A673 (cell line): ENCODE measurements around the gene MUC22. TPM values are rescaled to one million over a fixed set of nuclear protein-coding genes. Genes with fewer than 3 reads are reported as not detected.

Experiments used
- BruUV-seq: library from RNA; stranded (reverse); fragments of 400-500 nt; replicated peaks from 2 replicates; lab custom pipeline; 2021; lab: Mats Ljungman, UMichigan
- CTCF ChIA-PET: fragments of 300-600 bp; sonication (Branson Sonifier 250); formaldehyde crosslinking; loops from one replicate; lab custom pipeline; 2022; ENCODE audit warnings: antibody characterized with exemption; lab: Charles Lee
- POLR2A ChIA-PET: fragments of 300-600 bp; sonication (Branson Sonifier 250); formaldehyde crosslinking; loops from one replicate; lab custom pipeline; 2022; ENCODE audit warnings: antibody characterized with exemption; ENCODE audit not compliant: low non-redundant PET; lab: Charles Lee
- DNase-seq: peaks from one replicate; pipeline ENCODE4 v3.0.0-alpha.2; 2015; ENCODE audit warnings: low spot score
- H3K27ac ChIP-seq: fragments of 200-600 bp; sonication (generic); 2 replicates; pipeline ENCODE4 v1.5.1; 2016; ENCODE audit warnings: mixed run types, low read depth, mild to moderate bottlenecking, mixed read lengths, antibody characterized with exemption, low read length; ENCODE audit not compliant: poor library complexity, severe bottlenecking
- H3K27me3 ChIP-seq: fragments of 200-600 bp; sonication (generic); replicated peaks from 2 replicates; pipeline ENCODE4 v1.6.1; 2017; ENCODE audit warnings: mixed run types, low read depth, mild to moderate bottlenecking, mixed read lengths, antibody characterized with exemption, low read length; ENCODE audit not compliant: insufficient read depth, poor library complexity
- H3K36me3 ChIP-seq: fragments of 200-600 bp; sonication (generic); 2 replicates; pipeline ENCODE4 v1.6.1; 2016; ENCODE audit warnings: mixed run types, mild to moderate bottlenecking, mixed read lengths, antibody characterized with exemption, low read length; ENCODE audit not compliant: insufficient read depth, poor library complexity, severe bottlenecking
- H3K4me1 ChIP-seq: fragments of 200-600 bp; sonication (generic); 2 replicates; pipeline ENCODE4 v1.6.1; 2017; ENCODE audit warnings: mixed run types, mild to moderate bottlenecking, mixed read lengths, antibody characterized with exemption, low read length; ENCODE audit not compliant: insufficient read depth, poor library complexity, severe bottlenecking
- H3K4me3 ChIP-seq: fragments of 200-600 bp; sonication (generic); 2 replicates; pipeline ENCODE4 v1.5.1; 2016; ENCODE audit warnings: low read depth, mixed run types, mild to moderate bottlenecking, mixed read lengths, low read length; ENCODE audit not compliant: poor library complexity, severe bottlenecking
- H3K9me3 ChIP-seq: fragments of 200-600 bp; sonication (generic); 2 replicates; pipeline ENCODE4 v1.6.1; 2016; ENCODE audit warnings: mixed run types, low read depth, mild to moderate bottlenecking, mixed read lengths, antibody characterized with exemption, low read length; ENCODE audit not compliant: poor library complexity, severe bottlenecking
- CTCF ChIP-seq: fragments of 300-800, 200-600 bp; sonication (generic); conservative IDR thresholded peaks from 2 replicates; pipeline ENCODE4 v1.5.1; 2017; ENCODE audit warnings: low read depth, mild to moderate bottlenecking, antibody characterized with exemption, low read length, moderate library complexity, mixed read lengths
- EZH2 ChIP-seq: fragments of 200-600 bp; sonication (generic); IDR thresholded peaks from 2 replicates; pipeline ENCODE4 v1.6.1; 2017; ENCODE audit warnings: borderline replicate concordance, low read depth, mild to moderate bottlenecking, mixed read lengths, antibody characterized with exemption, low read length; ENCODE audit not compliant: poor library complexity, severe bottlenecking
- intact Hi-C: fragments of 100-400 bp; cut with micrococcal nuclease; formaldehyde crosslinking; loops from one replicate; pipeline ENCODE4 v1.10.0; 2022; ENCODE audit not compliant: unreplicated experiment
- total RNA-seq: library from RNA; stranded (reverse); gene quantifications from 2 replicates; pipeline ENCODE4 v1.2.3, GENCODE V29; 2021

The MUC22 gene
- total RNA-seq, 1 experiment from 2014 or later, result not detected

- no peak for TF ChIP-seq EZH2
- no peak for TF ChIP-seq CTCF
- ChIA-PET POLR2A (no interaction called here), CTCF (no interaction called here)
- Histone ChIP-seq H3K36me3 (no peaks in the 10 kb centered on the region), H3K9me3 (no peaks in the 10 kb centered on the region), H3K4me1 (no peaks in the 10 kb centered on the region), H3K27ac (no peak overlapping the region), H3K4me3 (no peak overlapping the region), H3K27me3 (no peaks in the 10 kb centered on the region)
- BruUV-seq, result no TSS peak
- intact Hi-C loops, result no loop called here
- no peak for DNase-seq
Measured at GRCh38 chr6:30988209-30988825, 22.0 kb upstream of the MUC22 start.

GRCh38 chr6:30990422-30991086, 19.7 kb upstream of the MUC22 start:
- BruUV-seq, result no TSS peak
- Histone ChIP-seq H3K4me3 (no peak overlapping the region), H3K4me1 (no peaks in the 10 kb centered on the region), H3K27me3 (no peaks in the 10 kb centered on the region), H3K27ac (no peak overlapping the region), H3K9me3 (no peaks in the 10 kb centered on the region), H3K36me3 (no peaks in the 10 kb centered on the region)
- no peak for DNase-seq
- ChIA-PET POLR2A (no interaction called here), CTCF (no interaction called here)
- TF ChIP-seq CTCF (no peak), EZH2 (no peak)
- intact Hi-C loops, result no loop called here

GRCh38 chr6:30991891-30992290, 18.4 kb upstream of the MUC22 start:
- Histone ChIP-seq H3K4me1 (no peaks in the 10 kb centered on the region), H3K27me3 (no peaks in the 10 kb centered on the region), H3K4me3 (no peak overlapping the region), H3K9me3 (no peaks in the 10 kb centered on the region), H3K27ac (no peak overlapping the region), H3K36me3 (no peaks in the 10 kb centered on the region)
- TF ChIP-seq CTCF (no peak), EZH2 (no peak)
- no TSS peak for BruUV-seq
- ChIA-PET CTCF (no interaction called here), POLR2A (interaction anchor here (0.6 kb wide), 2 partner anchors 9 to 82 kb away, joined by 5 read pairs; no protein-coding TSS in a partner anchor)
- intact Hi-C loops, result no loop called here
- no peak for DNase-seq
